ENCODE results near the gene THAP4.
"Not testable (repeated sequence)": the region's sequence is repeated elsewhere in the genome, so short reads cannot be mapped to it uniquely, and the experiment has no call there.

The THAP4 gene

GRCh38 chr2:241598061-241598460 is 38.9 kb downstream of the THAP4 start:
- DNase-seq (ENCODE audit: insufficient read length, low spot score) (no peak), FAIRE-seq (no peak)
- TF ChIP-seq TAF1 (IDR thresholded peaks at IDR 0.05; ENCODE audit: low read depth, low read length), result no peak
- no peak for TF ChIP-seq POU2F2 (IDR thresholded peaks at IDR 0.05; ENCODE audit: low read depth, low read length)
- TF ChIP-seq SPI1 (IDR thresholded peaks at IDR 0.05; ENCODE audit: low read depth, low read length), result no peak
- no peak for TF ChIP-seq POLR2A (IDR thresholded peaks at IDR 0.05; ENCODE audit: low read depth, low read length)
- TF ChIP-seq POLR2AphosphoS5 (IDR thresholded peaks at IDR 0.05; ENCODE audit: low read depth, low read length), result no peak
- no peak for TF ChIP-seq PAX5 (IDR thresholded peaks at IDR 0.05; ENCODE audit: insufficient read depth, low read length, severe bottlenecking)

GRCh38 chr2:241597561-241597960 is 39.4 kb downstream of the THAP4 start:
- no peak for DNase-seq (ENCODE audit: insufficient read length, low spot score)
- FAIRE-seq, result no peak
- TF ChIP-seq POLR2AphosphoS5 (IDR thresholded peaks at IDR 0.05; ENCODE audit: low read depth, low read length) (no peak), PAX5 (IDR thresholded peaks at IDR 0.05; ENCODE audit: insufficient read depth, low read length, severe bottlenecking) (no peak), SPI1 (IDR thresholded peaks at IDR 0.05; ENCODE audit: low read depth, low read length) (no peak), POLR2A (IDR thresholded peaks at IDR 0.05; ENCODE audit: low read depth, low read length) (no peak), TAF1 (IDR thresholded peaks at IDR 0.05; ENCODE audit: low read depth, low read length) (no peak), POU2F2 (IDR thresholded peaks at IDR 0.05; ENCODE audit: low read depth, low read length) (no peak)

GRCh38 chr2:241595600-241596140 is 41.3 kb downstream of the THAP4 start:
- DNase-seq (ENCODE audit: insufficient read length, low spot score) (no peak), FAIRE-seq (no peak)
- TF ChIP-seq TAF1 (IDR thresholded peaks at IDR 0.05; ENCODE audit: low read depth, low read length) (no peak), SPI1 (IDR thresholded peaks at IDR 0.05; ENCODE audit: low read depth, low read length) (no peak), POLR2AphosphoS5 (IDR thresholded peaks at IDR 0.05; ENCODE audit: low read depth, low read length) (no peak)

GRCh38 chr2:241593271-241593670 is 43.7 kb downstream of the THAP4 start:
- DNase-seq (ENCODE audit: insufficient read length, low spot score), result no peak
- no peak for FAIRE-seq

GRCh38 chr2:241592126-241592845 is 44.7 kb downstream of the THAP4 start:
- TF ChIP-seq PAX5 (IDR thresholded peaks at IDR 0.05; ENCODE audit: insufficient read depth, low read length, severe bottlenecking) (no peak), TAF1 (IDR thresholded peaks at IDR 0.05; ENCODE audit: low read depth, low read length) (no peak), POU2F2 (IDR thresholded peaks at IDR 0.05; ENCODE audit: low read depth, low read length) (no peak), SPI1 (IDR thresholded peaks at IDR 0.05; ENCODE audit: low read depth, low read length) (no peak), POLR2AphosphoS5 (IDR thresholded peaks at IDR 0.05; ENCODE audit: low read depth, low read length) (no peak), POLR2A (IDR thresholded peaks at IDR 0.05; ENCODE audit: low read depth, low read length) (no peak)
- no peak for DNase-seq (ENCODE audit: insufficient read length, low spot score)
- FAIRE-seq, result no peak

More at GRCh38 chr2:241593271-241593670, 43.7 kb downstream of the THAP4 start:
- TF ChIP-seq POU2F2 (IDR thresholded peaks at IDR 0.05; ENCODE audit: low read depth, low read length) (no peak), SPI1 (IDR thresholded peaks at IDR 0.05; ENCODE audit: low read depth, low read length) (no peak), POLR2A (IDR thresholded peaks at IDR 0.05; ENCODE audit: low read depth, low read length) (no peak), PAX5 (IDR thresholded peaks at IDR 0.05; ENCODE audit: insufficient read depth, low read length, severe bottlenecking) (no peak), POLR2AphosphoS5 (IDR thresholded peaks at IDR 0.05; ENCODE audit: low read depth, low read length) (no peak), TAF1 (IDR thresholded peaks at IDR 0.05; ENCODE audit: low read depth, low read length) (no peak)

DNA sequence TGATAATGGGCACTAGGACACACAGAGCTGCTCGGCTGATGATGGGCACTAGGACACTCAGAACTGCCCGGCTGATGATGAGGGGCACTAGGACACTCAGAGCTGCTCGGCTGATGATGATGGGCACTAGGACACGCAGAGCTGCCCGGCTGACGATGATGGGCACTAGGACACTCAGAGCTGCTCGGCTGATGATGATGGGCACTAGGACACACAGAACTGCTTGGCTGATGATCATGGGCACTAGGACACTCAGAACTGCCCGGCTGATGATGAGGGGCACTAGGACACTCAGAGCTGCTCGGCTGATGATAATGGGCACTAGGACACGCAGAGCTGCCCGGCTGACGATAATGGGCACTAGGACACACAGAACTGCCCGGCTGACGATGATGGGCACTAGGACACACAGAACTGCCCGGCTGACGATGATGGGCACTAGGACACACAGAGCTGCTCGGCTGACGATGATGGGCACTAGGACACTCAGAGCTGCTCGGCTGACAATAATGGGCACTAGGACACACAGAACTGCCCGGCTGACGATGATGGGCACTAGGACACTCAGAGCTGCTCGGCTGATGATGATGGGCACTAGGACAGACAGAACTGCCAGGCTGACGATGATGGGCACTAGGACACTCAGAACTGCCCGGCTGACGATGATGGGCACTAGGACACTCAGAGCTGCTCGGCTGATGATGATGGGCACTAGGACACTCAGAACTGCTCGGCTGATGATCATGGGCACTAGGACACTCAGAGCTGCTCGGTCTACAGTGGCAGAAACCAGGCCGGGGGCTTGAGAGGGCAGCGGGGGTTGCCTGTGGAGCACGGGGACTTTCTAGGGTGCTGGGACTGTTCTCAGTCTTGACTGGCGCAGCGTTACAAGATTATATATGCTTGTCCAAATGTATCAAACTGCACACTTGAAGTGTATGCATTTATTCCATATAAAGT is 46.2 kb downstream of the THAP4 start:
- not testable (repeated sequence) for FAIRE-seq; DNase-seq (ENCODE audit: insufficient read length, low spot score)

- DNase-seq (ENCODE audit: insufficient read length, low spot score); FAIRE-seq: not testable (repeated sequence)
These were observed 47.1 kb downstream of the THAP4 start for GRCh38 chr2:241589863-241590262.

DNA sequence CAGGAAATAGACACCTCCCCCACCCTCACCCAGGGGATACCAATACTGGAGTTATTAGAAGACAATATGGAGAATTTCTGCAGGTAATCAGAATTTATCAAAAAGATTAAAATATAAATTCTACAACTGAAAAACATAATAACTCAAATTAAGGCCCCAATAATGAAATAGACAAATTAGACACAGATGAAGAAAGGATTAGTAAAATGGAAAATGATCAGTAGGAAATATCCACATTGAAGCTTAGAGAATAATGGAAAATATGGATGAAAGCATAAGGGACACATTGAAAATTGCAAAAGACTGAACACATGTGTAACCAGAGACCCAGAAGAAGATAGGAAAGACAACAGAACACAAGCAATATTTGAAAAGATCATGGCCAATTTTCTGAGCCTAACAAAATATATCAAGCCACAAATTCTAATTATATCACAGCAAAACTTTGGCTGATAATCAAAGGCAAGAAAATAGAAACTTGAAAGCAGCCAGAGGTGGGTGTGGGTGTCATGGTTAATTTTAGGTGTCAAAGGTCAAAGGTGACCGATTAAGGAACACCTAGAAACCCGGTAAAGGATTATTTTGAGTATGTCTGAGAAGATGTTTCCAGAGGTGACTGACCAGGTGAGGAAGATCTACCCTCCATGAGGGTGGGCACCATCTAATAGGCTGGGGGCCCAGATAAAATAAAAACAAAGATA is 50.2 kb downstream of the THAP4 start:
- TF ChIP-seq TAF1 (IDR thresholded peaks at IDR 0.05; ENCODE audit: low read depth, low read length) (no peak), PAX5 (IDR thresholded peaks at IDR 0.05; ENCODE audit: insufficient read depth, low read length, severe bottlenecking) (no peak), SPI1 (IDR thresholded peaks at IDR 0.05; ENCODE audit: low read depth, low read length) (no peak), POU2F2 (IDR thresholded peaks at IDR 0.05; ENCODE audit: low read depth, low read length) (no peak), POLR2AphosphoS5 (IDR thresholded peaks at IDR 0.05; ENCODE audit: low read depth, low read length) (no peak), POLR2A (IDR thresholded peaks at IDR 0.05; ENCODE audit: low read depth, low read length) (no peak)
- no peak for FAIRE-seq
- DNase-seq (ENCODE audit: insufficient read length, low spot score), result no peak

GRCh38 chr2:241584436-241584835 is 52.5 kb downstream of the THAP4 start:
- DNase-seq (ENCODE audit: insufficient read length, low spot score), result no peak
- no peak for FAIRE-seq

More at GRCh38 chr2:241584436-241584835, 52.5 kb downstream of the THAP4 start:
- TF ChIP-seq POLR2AphosphoS5 (IDR thresholded peaks at IDR 0.05; ENCODE audit: low read depth, low read length), result no peak
- TF ChIP-seq POU2F2 (IDR thresholded peaks at IDR 0.05; ENCODE audit: low read depth, low read length), result no peak
- TF ChIP-seq POLR2A (IDR thresholded peaks at IDR 0.05; ENCODE audit: low read depth, low read length), result no peak
- TF ChIP-seq TAF1 (IDR thresholded peaks at IDR 0.05; ENCODE audit: low read depth, low read length), result no peak
- TF ChIP-seq PAX5 (IDR thresholded peaks at IDR 0.05; ENCODE audit: insufficient read depth, low read length, severe bottlenecking), result no peak
- TF ChIP-seq SPI1 (IDR thresholded peaks at IDR 0.05; ENCODE audit: low read depth, low read length), result no peak

All from GM12891 (cell line).